ENCODE data around the gene PEAR1. TPM values are rescaled to one million over a fixed set of nuclear protein-coding genes. Genes with fewer than 3 reads are reported as not detected.

PEAR1 gene, protein sequence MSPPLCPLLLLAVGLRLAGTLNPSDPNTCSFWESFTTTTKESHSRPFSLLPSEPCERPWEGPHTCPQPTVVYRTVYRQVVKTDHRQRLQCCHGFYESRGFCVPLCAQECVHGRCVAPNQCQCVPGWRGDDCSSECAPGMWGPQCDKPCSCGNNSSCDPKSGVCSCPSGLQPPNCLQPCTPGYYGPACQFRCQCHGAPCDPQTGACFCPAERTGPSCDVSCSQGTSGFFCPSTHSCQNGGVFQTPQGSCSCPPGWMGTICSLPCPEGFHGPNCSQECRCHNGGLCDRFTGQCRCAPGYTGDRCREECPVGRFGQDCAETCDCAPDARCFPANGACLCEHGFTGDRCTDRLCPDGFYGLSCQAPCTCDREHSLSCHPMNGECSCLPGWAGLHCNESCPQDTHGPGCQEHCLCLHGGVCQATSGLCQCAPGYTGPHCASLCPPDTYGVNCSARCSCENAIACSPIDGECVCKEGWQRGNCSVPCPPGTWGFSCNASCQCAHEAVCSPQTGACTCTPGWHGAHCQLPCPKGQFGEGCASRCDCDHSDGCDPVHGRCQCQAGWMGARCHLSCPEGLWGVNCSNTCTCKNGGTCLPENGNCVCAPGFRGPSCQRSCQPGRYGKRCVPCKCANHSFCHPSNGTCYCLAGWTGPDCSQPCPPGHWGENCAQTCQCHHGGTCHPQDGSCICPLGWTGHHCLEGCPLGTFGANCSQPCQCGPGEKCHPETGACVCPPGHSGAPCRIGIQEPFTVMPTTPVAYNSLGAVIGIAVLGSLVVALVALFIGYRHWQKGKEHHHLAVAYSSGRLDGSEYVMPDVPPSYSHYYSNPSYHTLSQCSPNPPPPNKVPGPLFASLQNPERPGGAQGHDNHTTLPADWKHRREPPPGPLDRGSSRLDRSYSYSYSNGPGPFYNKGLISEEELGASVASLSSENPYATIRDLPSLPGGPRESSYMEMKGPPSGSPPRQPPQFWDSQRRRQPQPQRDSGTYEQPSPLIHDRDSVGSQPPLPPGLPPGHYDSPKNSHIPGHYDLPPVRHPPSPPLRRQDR
- under 1 TPM; 0.09 to 0.53 TPM for total RNA-seq

- no peaks in the 10 kb centered on the region for H3K36me3 Mint-ChIP-seq
- ATAC-seq (no peak), DNase-seq (ENCODE audit: low spot score in 2 of 2) (no peak)
- no peak within 1 kb of the TSS for H3K27ac Mint-ChIP-seq
- H3K9me3 Mint-ChIP-seq = no peaks in the 10 kb centered on the region
These were observed at the start of gene PEAR1 for GRCh38 chr1:156893048-156893953. TSS of gene PEAR1 (plus strand) at chr1:156893718. CDS start at chr1:156903927, 10,209 bp downstream.

GRCh38 chr1:156844102-156844501, 49.4 kb upstream of the PEAR1 start:
- H3K9me3 Mint-ChIP-seq = no peaks in the 10 kb centered on the region
- ATAC-seq = no peak
- H3K27ac Mint-ChIP-seq = no peak overlapping the region
- no peak for DNase-seq (ENCODE audit: low spot score in 2 of 2)
- peaks cover 0 to 6% of the 10 kb centered on the region in 2 donors for H3K36me3 Mint-ChIP-seq

- ATAC-seq (no peak), DNase-seq (ENCODE audit: low spot score in 2 of 2) (no peak)
- Mint-ChIP-seq H3K27ac (no peak overlapping the region), H3K36me3 (peaks cover 0 to 6% of the 10 kb centered on the region in 2 donors), H3K9me3 (no peaks in the 10 kb centered on the region)
These were observed 48.9 kb upstream of the PEAR1 start for GRCh38 chr1:156844638-156845037.

DNA sequence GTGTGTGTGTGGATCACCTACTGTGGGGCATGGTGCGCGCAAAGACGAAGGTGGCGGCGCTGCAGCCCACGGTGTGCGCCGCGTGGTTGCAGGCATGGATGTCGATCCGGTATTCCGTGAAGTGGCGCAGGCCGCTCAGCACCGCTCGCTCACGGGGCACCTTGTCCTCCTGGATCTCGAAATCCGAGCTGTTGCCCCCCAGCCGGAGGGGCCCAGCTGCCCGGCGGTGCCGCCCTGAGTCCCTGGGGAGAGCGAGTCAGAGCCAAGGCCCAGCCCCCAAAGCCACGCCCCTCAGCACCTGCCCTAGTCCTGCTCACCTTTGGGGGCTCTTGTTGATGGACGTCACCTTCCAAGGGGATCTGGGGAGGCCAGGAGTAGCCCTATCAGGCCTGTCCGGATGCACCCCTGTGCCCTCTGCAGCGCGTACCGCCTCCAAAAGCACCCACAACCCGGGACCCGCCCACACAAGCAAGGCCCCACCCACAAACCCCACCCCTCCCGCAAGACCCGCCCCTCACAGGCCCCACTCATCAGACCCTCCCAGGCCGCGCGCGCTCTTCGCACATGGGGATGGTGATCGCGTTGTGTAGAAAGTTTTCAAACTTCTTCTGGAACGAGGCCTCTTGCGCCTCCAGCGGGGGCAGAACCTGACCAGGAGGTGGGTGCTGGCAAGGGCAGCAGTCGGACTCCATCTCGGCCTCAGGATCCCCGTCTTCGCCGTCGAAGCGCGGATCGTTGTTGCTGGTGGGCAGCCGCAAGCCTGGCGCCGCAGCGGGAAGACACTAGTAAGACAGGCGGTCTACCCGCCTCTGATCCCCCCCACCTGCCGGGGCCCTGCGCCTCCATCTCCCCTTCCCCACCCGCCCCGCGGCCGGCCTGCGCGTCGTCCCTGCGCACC, 48.2 kb upstream of the PEAR1 start:
- Mint-ChIP-seq H3K36me3 (peaks cover 0 to 6% of the 10 kb centered on the region in 2 donors), H3K9me3 (no peaks in the 10 kb centered on the region), H3K27ac (no peak overlapping the region)
- peak in 1 of 2 donors; percentile 43 for DNase-seq (ENCODE audit: low spot score in 2 of 2)
- ATAC-seq = peak; percentile 29 to 73

DNA sequence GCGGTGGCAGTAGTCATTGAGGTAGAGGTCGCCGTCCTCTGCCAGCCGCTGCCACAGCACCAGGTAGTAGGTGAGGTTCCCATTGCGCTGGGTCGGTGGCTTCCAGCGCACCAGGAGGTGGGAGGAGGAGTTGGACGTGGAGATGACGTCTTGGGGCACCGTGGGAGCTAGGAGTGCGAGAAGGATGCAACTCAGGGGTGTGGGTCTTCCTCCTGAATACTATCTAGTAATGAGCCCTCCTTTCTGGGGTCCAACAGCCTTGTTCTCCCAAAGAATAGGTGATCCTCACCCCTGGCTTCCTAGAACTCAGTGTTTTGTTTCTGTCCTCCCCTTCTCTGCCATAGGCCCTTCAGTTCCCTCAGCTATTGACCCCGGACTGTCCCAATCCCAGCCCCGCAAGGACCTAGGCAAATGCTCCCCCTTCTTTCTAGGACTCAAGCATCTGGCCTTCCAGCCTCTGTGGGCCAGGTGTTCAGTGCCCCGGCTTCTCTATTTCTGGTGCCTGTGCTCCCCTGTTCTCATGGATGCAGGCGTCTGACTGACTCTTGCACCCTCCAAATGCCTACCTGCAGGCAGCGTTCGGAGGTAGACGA, 47.5 kb upstream of the PEAR1 start:
- H3K36me3 Mint-ChIP-seq = peaks cover 0 to 6% of the 10 kb centered on the region in 2 donors
- no peak overlapping the region for H3K27ac Mint-ChIP-seq
- ATAC-seq (no peak), DNase-seq (ENCODE audit: low spot score in 2 of 2) (no peak)
- H3K9me3 Mint-ChIP-seq = no peaks in the 10 kb centered on the region

DNA sequence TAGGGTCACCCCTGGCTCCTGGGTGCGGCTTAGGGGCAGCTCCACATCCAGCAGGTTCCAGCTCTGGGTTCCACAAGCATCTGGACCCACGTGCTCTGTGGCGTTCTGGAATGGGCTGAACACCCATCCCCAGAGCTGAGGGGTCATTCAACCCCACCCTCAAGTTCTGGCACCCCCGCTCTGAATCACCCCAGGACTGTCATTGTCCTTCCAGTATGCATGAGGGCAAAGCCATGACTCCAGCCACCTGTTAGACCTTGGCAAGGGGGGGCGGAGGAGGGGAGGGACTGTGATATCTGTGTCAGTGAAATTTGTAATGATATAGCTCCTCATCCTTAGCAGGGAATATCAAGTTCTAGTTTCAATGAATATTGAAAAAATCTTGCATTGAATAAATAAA, 46.9 kb upstream of the PEAR1 start:
- H3K27ac Mint-ChIP-seq = no peak overlapping the region
- ATAC-seq = no peak
- H3K9me3 Mint-ChIP-seq = no peaks in the 10 kb centered on the region
- H3K36me3 Mint-ChIP-seq = peaks cover 0 to 6% of the 10 kb centered on the region in 2 donors
- no peak for DNase-seq (ENCODE audit: low spot score in 2 of 2)

- Mint-ChIP-seq H3K36me3 (peaks cover 0 to 6% of the 10 kb centered on the region in 2 donors), H3K9me3 (no peaks in the 10 kb centered on the region), H3K27ac (no peak overlapping the region)
- DNase-seq (ENCODE audit: low spot score in 2 of 2) (no peak), ATAC-seq (no peak)
These were observed 45.7 kb upstream of the PEAR1 start for GRCh38 chr1:156847591-156848460.

DNA sequence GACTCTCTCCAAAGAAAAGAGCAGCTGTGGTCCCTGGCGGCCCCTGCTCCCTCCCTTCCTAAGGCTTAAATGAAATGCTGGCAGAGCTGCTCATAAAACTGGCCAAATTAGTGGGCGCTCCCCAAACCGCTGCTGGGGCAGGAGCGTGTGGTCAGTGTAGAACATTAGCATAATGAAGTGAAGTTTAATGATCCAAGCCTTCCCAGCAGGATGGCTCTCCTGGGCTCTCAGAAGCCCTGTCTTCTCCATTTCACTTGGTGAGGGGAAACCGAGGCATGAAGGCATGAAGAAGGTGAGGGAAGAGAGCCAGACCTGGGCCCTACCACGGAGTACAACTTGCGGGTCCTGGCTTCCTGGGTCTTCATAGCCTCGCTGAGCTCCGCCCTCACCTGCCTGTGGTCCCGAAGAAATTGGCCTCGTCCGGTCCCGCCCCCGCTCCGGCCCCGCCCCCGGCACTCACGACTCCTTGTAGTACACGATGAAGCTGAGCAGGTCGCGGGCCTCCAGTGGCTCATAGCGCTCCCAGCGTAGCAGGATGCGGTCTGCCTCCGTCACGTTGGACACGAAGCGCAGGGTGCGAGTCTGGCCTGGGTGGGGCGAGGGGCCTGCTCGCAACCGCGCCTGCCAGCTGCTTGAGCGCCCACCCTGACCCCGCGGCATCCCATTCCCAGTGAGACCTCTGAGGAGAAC, 44.9 kb upstream of the PEAR1 start:
- ATAC-seq (peak; percentile 77 to 83), DNase-seq (ENCODE audit: low spot score in 2 of 2) (peak in 1 of 2 donors; percentile 65)
- H3K36me3 Mint-ChIP-seq = peaks cover 0 to 6% of the 10 kb centered on the region in 2 donors
- H3K9me3 Mint-ChIP-seq = no peaks in the 10 kb centered on the region
- no peak overlapping the region for H3K27ac Mint-ChIP-seq

GRCh38 chr1:156849151-156849496, 44.4 kb upstream of the PEAR1 start:
- Mint-ChIP-seq H3K36me3 (peaks cover 0 to 2% of the 10 kb centered on the region in 2 donors), H3K9me3 (no peaks in the 10 kb centered on the region), H3K27ac (no peak overlapping the region)
- DNase-seq (ENCODE audit: low spot score in 2 of 2) (no peak), ATAC-seq (no peak)

DNA sequence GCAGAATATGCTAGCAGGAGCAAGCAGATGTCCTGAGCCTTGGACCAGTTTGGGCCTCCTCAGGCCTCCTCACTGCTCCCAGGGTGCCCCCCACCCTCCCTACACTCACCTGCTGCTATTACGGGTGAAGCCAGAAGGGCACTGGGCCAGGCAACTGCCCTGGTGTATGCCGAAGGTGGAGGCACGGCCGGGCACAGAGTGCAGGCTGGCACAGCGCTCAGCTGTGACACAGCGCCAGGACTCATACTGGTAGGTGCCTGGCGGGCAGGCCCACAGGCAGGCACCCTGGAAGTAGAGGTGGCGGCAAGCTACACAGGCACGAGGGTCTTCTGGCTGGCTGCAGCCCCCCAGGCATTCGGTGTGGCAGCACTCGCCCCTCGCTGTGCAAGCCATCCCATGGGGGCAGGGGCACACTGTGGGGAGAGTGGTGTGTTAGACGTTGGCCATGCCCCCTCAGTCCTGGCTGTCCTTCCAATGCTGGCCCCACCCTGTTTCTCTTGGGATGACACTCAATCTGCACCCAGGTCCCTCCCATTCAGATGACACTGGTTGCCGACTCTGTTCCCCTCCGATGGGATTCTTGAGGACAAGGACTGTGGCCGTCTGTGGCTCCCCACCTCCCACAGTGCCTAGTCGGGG, 41.6 kb upstream of the PEAR1 start:
- H3K9me3 Mint-ChIP-seq = no peaks in the 10 kb centered on the region
- H3K27ac Mint-ChIP-seq = no peak overlapping the region
- no peaks in the 10 kb centered on the region for H3K36me3 Mint-ChIP-seq
- ATAC-seq (no peak), DNase-seq (ENCODE audit: low spot score in 2 of 2) (no peak)

- DNase-seq (ENCODE audit: low spot score in 2 of 2) = no peak
- Mint-ChIP-seq H3K9me3 (no peaks in the 10 kb centered on the region), H3K27ac (no peak overlapping the region), H3K36me3 (no peaks in the 10 kb centered on the region)
- ATAC-seq = no peak
These were observed 41.1 kb upstream of the PEAR1 start for GRCh38 chr1:156852418-156852874.

- peaks cover 0 to 4% of the 10 kb centered on the region in 2 donors for H3K36me3 Mint-ChIP-seq
- DNase-seq (ENCODE audit: low spot score in 2 of 2) (no peak), ATAC-seq (no peak)
- no peak overlapping the region for H3K27ac Mint-ChIP-seq
- H3K9me3 Mint-ChIP-seq = no peaks in the 10 kb centered on the region
These were observed 39.8 kb upstream of the PEAR1 start for GRCh38 chr1:156853761-156854160.

DNA sequence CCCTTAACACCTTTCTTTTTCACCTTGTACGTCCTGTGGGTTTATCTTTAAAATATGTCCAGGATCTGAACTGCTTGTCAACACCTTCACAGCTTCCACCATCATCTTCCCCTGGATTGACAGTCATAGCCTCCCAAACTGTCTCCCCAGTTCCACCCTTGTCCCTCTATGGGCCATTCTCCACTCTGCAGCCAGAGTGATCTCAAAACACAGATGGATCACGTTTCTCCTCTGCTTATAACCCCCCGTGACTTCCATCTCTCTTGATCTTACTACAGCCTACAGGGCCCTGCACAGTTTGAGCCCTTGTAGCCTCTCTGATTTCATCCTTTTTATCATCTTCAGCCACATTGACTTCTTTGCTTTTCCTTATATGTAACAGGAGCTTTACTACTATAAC, 38.9 kb upstream of the PEAR1 start:
- no peak overlapping the region for H3K27ac Mint-ChIP-seq
- ATAC-seq (no peak), DNase-seq (ENCODE audit: low spot score in 2 of 2) (no peak)
- no peaks in the 10 kb centered on the region for H3K9me3 Mint-ChIP-seq
- peaks cover 0 to 4% of the 10 kb centered on the region in 2 donors for H3K36me3 Mint-ChIP-seq
